Loucy (cell line): Measurements from ENCODE around the gene PNMA8C.

Experiments used
- H2AFZ ChIP-seq: fragments of 200-600 bp; sonication (generic); 2 replicates; pipeline ENCODE4 v1.6.0; 2016; ENCODE audit warnings: antibody characterized with exemption, mild to moderate bottlenecking, low read length, moderate library complexity
- H3F3A ChIP-seq: fragments of 200-600 bp; 2 replicates; pipeline ENCODE4 v1.6.0; 2016; ENCODE audit warnings: antibody characterized with exemption, low read depth, mild to moderate bottlenecking
- H3K27me3 ChIP-seq: fragments of 200-600 bp; sonication (generic); 2 replicates; pipeline ENCODE4 v1.6.1; 2014; ENCODE audit warnings: low read length, mild to moderate bottlenecking; ENCODE audit not compliant: insufficient read depth, poor library complexity, severe bottlenecking
- H3K36me3 ChIP-seq: fragments of 200-600 bp; sonication (generic); 2 replicates; pipeline ENCODE4 v1.6.1; 2016; ENCODE audit warnings: low read length; ENCODE audit not compliant: insufficient read depth
- H3K4me1 ChIP-seq: fragments of 200-600 bp; sonication (generic); 2 replicates; pipeline ENCODE4 v1.5.1; 2014; ENCODE audit warnings: low read length, mild to moderate bottlenecking; ENCODE audit not compliant: insufficient read depth, poor library complexity, severe bottlenecking
- H3K4me2 ChIP-seq: fragments of 200-600 bp; sonication (generic); 2 replicates; pipeline ENCODE4 v1.6.0; 2014; ENCODE audit warnings: antibody characterized with exemption, low read length, low read depth, mild to moderate bottlenecking; ENCODE audit not compliant: poor library complexity, severe bottlenecking
- H3K4me3 ChIP-seq: fragments of 200-600 bp; sonication (generic); 2 replicates; pipeline ENCODE4 v1.5.1; 2014; ENCODE audit warnings: low read length, mild to moderate bottlenecking, mixed read lengths; ENCODE audit not compliant: poor library complexity, severe bottlenecking
- H3K79me2 ChIP-seq: fragments of 200-600 bp; sonication (generic); 2 replicates; pipeline ENCODE4 v1.6.1; 2014; ENCODE audit warnings: low read length; ENCODE audit not compliant: insufficient read depth
- H3K9ac ChIP-seq: fragments of 200-600 bp; sonication (generic); 2 replicates; pipeline ENCODE4 v1.6.0; 2014; ENCODE audit warnings: mild to moderate bottlenecking, low read depth, low read length, moderate library complexity; ENCODE audit not compliant: poor library complexity, severe bottlenecking
- H3K9me2 ChIP-seq: fragments of 200-600 bp; sonication (generic); replicated peaks from 2 replicates; pipeline ENCODE4 v1.6.1; 2016; ENCODE audit warnings: low read depth, low read length, mixed read lengths
- H3K9me3 ChIP-seq: fragments of 200-600 bp; sonication (generic); 2 replicates; pipeline ENCODE4 v1.6.1; 2014; ENCODE audit warnings: mild to moderate bottlenecking, antibody characterized with exemption, low read length, low read depth; ENCODE audit not compliant: insufficient read depth
- H4K20me1 ChIP-seq: fragments of 200-600 bp; sonication (generic); 2 replicates; pipeline ENCODE4 v1.6.0; 2014; ENCODE audit warnings: antibody characterized with exemption, low read length, mild to moderate bottlenecking; ENCODE audit not compliant: insufficient read depth, poor library complexity, severe bottlenecking
- EZH2phosphoT487 ChIP-seq: fragments of 200-600 bp; IDR thresholded peaks from 2 replicates; pipeline ENCODE4 v1.6.1; 2018; ENCODE audit warnings: antibody characterized with exemption, mild to moderate bottlenecking, moderate library complexity, borderline replicate concordance
- TF ChIP-seq, protein P1 (sequence below): fragments of 200-600 bp; sonication (generic); conservative IDR thresholded peaks from 2 replicates; pipeline ENCODE4 v1.5.1; 2014; ENCODE audit warnings: mild to moderate bottlenecking, antibody characterized with exemption, low read length

Gene PNMA8C

DNA sequence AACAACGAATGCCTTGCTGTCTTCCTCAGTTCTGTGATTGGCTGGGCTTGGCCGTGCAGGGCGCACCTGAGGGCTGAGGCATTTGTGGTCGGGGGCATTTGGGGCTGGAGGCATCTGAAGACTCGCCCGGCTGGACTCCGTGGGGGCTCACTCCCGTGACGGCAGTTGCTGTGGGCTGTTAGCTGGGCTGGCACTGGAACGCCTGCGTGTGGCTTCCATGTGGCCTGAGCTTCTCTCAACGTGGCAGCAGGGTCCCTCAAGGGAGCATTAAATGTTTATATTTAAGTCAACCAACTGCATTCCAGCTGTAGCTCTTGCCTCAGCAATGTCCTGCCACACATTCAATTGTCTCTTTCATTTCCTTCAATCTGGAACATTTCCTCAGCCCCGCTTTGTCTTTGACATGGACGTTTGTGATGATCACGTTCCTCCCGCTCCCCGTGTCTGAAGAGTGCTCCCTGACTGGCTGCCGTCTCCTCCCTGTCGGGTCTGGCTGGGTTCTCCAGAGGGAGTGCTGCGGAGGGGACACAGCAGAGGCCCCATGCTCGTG, 36.4 kb downstream of the PNMA8C start:
- H3K27me3 ChIP-seq: no peaks in the 10 kb centered on the region
- H3K36me3 ChIP-seq: peaks cover 48% of the 10 kb centered on the region; the same call in 1 of the 2 replicates
- H3K4me2 ChIP-seq: no peak overlapping the region
- no peaks in the 10 kb centered on the region for H3K9me2 ChIP-seq
- no peak for TF ChIP-seq EZH2phosphoT487
- TF ChIP-seq, protein P1, sequence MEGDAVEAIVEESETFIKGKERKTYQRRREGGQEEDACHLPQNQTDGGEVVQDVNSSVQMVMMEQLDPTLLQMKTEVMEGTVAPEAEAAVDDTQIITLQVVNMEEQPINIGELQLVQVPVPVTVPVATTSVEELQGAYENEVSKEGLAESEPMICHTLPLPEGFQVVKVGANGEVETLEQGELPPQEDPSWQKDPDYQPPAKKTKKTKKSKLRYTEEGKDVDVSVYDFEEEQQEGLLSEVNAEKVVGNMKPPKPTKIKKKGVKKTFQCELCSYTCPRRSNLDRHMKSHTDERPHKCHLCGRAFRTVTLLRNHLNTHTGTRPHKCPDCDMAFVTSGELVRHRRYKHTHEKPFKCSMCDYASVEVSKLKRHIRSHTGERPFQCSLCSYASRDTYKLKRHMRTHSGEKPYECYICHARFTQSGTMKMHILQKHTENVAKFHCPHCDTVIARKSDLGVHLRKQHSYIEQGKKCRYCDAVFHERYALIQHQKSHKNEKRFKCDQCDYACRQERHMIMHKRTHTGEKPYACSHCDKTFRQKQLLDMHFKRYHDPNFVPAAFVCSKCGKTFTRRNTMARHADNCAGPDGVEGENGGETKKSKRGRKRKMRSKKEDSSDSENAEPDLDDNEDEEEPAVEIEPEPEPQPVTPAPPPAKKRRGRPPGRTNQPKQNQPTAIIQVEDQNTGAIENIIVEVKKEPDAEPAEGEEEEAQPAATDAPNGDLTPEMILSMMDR: no peak
- no peaks in the 10 kb centered on the region for H4K20me1 ChIP-seq
- H3K79me2 ChIP-seq: no peaks in the 10 kb centered on the region
- H3K4me1 ChIP-seq: no peaks in the 10 kb centered on the region
- no peak overlapping the region for H3K4me3 ChIP-seq
- H2AFZ ChIP-seq: no peak overlapping the region
- no peak overlapping the region for H3K9ac ChIP-seq
- no peaks in the 10 kb centered on the region for H3K9me3 ChIP-seq
- H3F3A ChIP-seq: no peaks in the 10 kb centered on the region

DNA sequence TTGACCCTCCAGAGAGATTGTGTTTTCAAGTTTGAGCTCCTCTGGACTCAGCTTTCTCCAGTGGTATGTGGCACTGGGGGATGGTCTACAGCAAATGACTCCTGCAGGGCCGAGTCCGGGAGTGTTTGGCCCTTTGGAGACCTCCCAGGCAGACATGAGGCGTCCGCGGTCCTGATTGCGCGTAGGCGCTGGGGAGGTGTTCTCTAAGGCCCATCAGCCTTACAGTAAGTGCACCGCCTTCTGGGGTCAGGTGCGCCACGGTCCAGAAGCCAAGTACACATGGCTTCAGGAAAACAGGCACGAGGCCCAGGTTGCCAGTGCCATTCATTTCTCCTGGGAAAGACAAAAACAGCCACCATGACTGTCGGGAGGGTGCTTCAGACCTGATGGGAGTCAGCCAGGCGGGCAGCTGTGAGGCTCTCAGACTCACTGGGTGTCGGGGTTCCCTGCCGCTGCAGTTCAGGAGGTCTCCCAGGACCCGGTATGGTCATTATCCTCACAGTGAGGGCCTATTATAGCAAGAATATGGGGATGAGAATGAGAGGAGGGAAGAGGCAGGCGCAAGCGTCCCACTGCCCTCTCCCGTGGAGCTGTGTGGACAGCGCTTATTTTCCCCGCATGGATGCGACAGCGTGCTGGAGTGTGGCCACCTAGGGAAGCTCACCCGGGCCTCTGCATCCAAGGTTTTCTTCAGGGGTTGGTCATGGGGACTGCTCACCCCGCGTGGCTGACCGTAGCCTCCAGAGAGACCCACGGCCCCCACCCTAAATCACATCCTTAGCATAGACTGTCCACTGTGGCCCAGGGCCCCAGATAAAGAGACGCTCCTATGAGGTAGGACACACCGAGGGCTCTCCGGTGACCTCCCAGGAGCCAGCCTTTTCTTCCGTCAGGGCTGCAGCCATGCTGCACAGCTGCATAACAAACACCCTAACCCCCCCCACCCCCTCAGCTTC, 37.2 kb downstream of the PNMA8C start:
- Histone ChIP-seq H3K36me3 (peaks cover 56% of the 10 kb centered on the region; the same call in 1 of the 2 replicates), H3K27me3 (no peaks in the 10 kb centered on the region), H4K20me1 (no peaks in the 10 kb centered on the region), H2AFZ (no peak overlapping the region), H3K9me2 (no peaks in the 10 kb centered on the region), H3K4me3 (no peak overlapping the region), H3K9me3 (no peaks in the 10 kb centered on the region), H3K4me2 (no peak overlapping the region), H3F3A (no peaks in the 10 kb centered on the region), H3K79me2 (no peaks in the 10 kb centered on the region), H3K9ac (no peak overlapping the region), H3K4me1 (no peaks in the 10 kb centered on the region)
- TF ChIP-seq EZH2phosphoT487: no peak
- TF ChIP-seq, protein P1: no peak

GRCh38 chr19:46390866-46391265, 37.9 kb downstream of the PNMA8C start:
- H4K20me1 ChIP-seq: no peaks in the 10 kb centered on the region
- no peak overlapping the region for H2AFZ ChIP-seq
- no peak overlapping the region for H3K4me3 ChIP-seq
- no peaks in the 10 kb centered on the region for H3F3A ChIP-seq
- TF ChIP-seq, protein P1: no peak
- TF ChIP-seq EZH2phosphoT487: no peak
- no peaks in the 10 kb centered on the region for H3K79me2 ChIP-seq
- H3K27me3 ChIP-seq: no peaks in the 10 kb centered on the region
- H3K4me1 ChIP-seq: no peaks in the 10 kb centered on the region
- H3K36me3 ChIP-seq: peaks cover 63% of the 10 kb centered on the region; the same call in 1 of the 2 replicates
- no peak overlapping the region for H3K4me2 ChIP-seq
- no peaks in the 10 kb centered on the region for H3K9me3 ChIP-seq
- H3K9ac ChIP-seq: no peak overlapping the region
- no peaks in the 10 kb centered on the region for H3K9me2 ChIP-seq
